Measurements from ENCODE around the gene TMEM163. TPM values are rescaled to one million over a fixed set of nuclear protein-coding genes. Genes with fewer than 3 reads are reported as not detected.

Gene TMEM163
- total RNA-seq, 2 donors from 2014 or later = 0.14 to 2.5 TPM

DNA sequence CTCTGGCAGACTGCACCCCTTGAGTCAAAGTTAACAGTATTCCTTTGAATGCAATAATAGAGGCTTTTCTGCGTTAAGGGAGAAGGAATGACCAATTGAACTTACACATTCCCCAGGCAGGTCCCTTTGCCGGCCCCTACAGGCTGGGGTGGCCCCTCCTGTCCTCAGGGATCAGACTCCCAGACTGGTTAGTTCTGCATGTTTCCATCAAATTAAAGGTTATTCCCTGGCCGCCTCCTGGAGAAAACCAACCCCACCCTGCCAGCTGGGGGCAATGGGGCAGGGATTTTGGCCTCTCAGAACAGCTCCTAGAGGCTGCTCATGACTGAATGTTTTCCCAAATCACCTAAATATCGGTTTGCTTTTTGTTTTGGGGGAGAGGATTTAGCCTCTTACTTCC lies 265.3 kb downstream of the TMEM163 start:
- no peaks in the 10 kb centered on the region for H3K27me3 ChIP-seq (replicated peaks; ENCODE audit: insufficient read depth)
- H3K27ac ChIP-seq = no peak overlapping the region
- H3K9me3 ChIP-seq = no peaks in the 10 kb centered on the region
- no peak overlapping the region for H3K4me3 ChIP-seq
- DNase-seq (ENCODE audit: low spot score) = no peak
- TF ChIP-seq, protein P1, sequence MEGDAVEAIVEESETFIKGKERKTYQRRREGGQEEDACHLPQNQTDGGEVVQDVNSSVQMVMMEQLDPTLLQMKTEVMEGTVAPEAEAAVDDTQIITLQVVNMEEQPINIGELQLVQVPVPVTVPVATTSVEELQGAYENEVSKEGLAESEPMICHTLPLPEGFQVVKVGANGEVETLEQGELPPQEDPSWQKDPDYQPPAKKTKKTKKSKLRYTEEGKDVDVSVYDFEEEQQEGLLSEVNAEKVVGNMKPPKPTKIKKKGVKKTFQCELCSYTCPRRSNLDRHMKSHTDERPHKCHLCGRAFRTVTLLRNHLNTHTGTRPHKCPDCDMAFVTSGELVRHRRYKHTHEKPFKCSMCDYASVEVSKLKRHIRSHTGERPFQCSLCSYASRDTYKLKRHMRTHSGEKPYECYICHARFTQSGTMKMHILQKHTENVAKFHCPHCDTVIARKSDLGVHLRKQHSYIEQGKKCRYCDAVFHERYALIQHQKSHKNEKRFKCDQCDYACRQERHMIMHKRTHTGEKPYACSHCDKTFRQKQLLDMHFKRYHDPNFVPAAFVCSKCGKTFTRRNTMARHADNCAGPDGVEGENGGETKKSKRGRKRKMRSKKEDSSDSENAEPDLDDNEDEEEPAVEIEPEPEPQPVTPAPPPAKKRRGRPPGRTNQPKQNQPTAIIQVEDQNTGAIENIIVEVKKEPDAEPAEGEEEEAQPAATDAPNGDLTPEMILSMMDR (IDR thresholded peaks at IDR 0.05) = no peak
- no peaks in the 10 kb centered on the region for H3K4me1 ChIP-seq (ENCODE audit: control insufficient read depth in 1 of 2, low read depth in 2 of 2)
- peaks cover 3% of the 10 kb centered on the region for H3K36me3 ChIP-seq
- ATAC-seq (ENCODE audit: insufficient number of reproducible peaks, low FRiP score, low read depth) = no peak

DNA sequence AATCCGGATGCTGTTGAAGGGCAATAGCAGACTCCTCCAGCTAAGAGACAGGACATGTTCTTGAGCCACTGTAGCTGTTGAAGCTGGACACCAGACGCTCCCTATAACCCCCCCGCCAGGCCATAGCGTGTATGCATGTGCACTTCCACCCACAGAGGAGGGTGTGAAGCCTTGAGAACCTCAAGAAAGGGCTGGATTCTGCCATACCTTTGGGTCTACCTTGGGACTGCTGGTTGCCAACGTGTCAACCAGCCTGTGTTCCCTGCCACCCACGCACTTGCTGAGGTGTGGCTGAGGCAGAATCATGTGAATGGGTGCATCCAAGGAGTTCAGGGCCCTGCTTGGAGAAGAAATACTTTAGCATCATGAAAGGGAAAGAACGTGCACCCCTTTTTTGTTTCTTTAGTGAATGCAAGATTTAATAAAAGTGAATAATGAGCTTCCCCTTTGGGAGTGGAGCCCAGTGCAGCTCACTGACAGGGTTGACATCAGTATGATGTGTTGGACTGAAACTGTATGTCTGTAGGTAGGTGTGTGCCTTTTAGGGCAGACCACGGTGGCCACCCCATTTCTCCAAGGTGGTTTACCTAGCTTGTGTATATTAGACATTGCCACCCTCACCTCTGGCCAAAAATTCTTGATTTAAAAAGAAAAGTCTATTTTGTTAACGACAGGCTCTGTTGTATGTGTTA lies 266.6 kb downstream of the TMEM163 start:
- Histone ChIP-seq H3K4me1 (ENCODE audit: control insufficient read depth in 1 of 2, low read depth in 2 of 2) (no peaks in the 10 kb centered on the region), H3K27me3 (replicated peaks; ENCODE audit: insufficient read depth) (no peaks in the 10 kb centered on the region), H3K27ac (no peak overlapping the region), H3K9me3 (no peaks in the 10 kb centered on the region), H3K4me3 (no peak overlapping the region), H3K36me3 (peaks cover 13% of the 10 kb centered on the region)
- ATAC-seq (ENCODE audit: insufficient number of reproducible peaks, low FRiP score, low read depth) = no peak
- no peak for DNase-seq (ENCODE audit: low spot score)
- TF ChIP-seq, protein P1 (IDR thresholded peaks at IDR 0.05) = no peak

DNA sequence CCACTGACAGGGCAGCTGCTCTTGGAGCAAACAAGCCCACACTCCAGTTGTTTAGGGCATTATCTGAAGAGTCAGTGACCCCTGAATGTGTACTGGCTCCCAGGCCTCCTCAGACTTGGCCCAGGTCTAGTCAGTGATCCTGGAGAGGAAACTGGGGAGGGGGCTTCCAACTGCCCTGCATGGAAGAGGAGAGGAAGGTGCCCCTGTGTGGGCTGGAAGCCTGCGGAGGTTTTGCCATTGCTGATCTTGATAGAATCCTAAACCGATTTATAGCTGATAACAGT lies 267.5 kb downstream of the TMEM163 start:
- no peaks in the 10 kb centered on the region for H3K9me3 ChIP-seq
- no peak overlapping the region for H3K4me3 ChIP-seq
- peaks cover 15% of the 10 kb centered on the region for H3K36me3 ChIP-seq
- DNase-seq (ENCODE audit: low spot score) = no peak
- H3K4me1 ChIP-seq (ENCODE audit: control insufficient read depth in 1 of 2, low read depth in 2 of 2) = no peaks in the 10 kb centered on the region
- ATAC-seq (ENCODE audit: insufficient number of reproducible peaks, low FRiP score, low read depth) = no peak
- TF ChIP-seq, protein P1 (IDR thresholded peaks at IDR 0.05) = no peak
- H3K27ac ChIP-seq = no peak overlapping the region
- no peaks in the 10 kb centered on the region for H3K27me3 ChIP-seq (replicated peaks; ENCODE audit: insufficient read depth)

DNA sequence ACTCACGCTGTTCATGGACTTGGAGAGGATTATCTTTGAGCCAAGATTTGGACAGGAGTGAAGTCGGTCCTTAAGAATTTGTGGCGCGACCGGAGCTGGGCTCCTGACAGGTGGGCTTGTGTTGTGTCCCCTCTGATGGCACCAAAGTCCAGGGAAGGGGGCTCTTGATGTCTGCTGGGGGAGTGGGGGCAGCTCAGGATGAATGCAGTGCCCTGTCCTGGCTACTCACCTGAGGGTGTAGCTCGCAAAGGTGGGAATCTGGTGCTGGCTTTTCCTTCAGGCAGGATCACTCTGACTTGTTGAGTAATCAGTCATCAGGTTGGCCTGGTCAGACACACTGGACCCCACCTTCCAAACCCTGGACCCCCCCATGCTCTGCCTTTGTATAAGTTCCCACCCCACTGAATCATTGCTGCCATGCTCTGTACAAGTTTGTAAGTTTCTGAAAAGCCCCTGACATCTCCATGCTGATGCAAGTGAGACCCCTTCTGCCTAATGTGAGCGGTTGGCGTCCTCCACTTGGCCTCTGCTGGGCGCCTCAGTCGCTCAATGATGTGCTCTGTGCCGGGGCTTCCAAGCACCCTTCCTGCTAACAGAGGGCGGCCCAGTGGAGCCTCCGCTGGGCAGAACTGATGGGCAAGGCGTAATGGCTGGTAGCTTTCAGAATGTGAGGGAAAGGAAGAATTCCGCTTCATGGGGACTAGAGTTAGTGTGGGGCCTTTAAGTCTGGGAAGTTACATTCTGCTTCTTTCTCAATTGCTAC lies 268.9 kb downstream of the TMEM163 start:
- no peak for DNase-seq (ENCODE audit: low spot score)
- Histone ChIP-seq H3K9me3 (no peaks in the 10 kb centered on the region), H3K4me1 (ENCODE audit: control insufficient read depth in 1 of 2, low read depth in 2 of 2) (no peaks in the 10 kb centered on the region), H3K4me3 (no peak overlapping the region), H3K27me3 (replicated peaks; ENCODE audit: insufficient read depth) (no peaks in the 10 kb centered on the region), H3K27ac (no peak overlapping the region), H3K36me3 (peaks cover 15% of the 10 kb centered on the region)
- TF ChIP-seq, protein P1 (IDR thresholded peaks at IDR 0.05) = no peak
- ATAC-seq (ENCODE audit: insufficient number of reproducible peaks, low FRiP score, low read depth) = no peak

DNA sequence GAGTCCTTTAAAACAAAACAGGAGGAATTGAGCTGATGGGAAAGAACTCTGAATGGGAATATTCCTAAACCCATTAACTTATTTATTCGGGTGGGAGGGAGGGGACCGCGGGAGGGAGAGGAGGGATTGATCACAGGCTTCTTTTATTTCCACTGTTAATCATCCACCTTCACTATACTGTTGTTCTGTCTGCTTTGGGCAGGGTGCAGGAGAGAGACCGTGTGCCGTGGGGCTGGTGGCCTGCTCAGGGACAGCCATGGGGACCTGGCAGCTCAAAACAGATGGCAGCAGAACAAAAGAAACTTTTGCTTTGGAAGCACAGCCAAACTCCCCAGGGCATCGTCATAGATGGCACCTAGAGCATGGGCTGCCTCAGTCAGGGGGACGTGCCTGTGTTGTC lies 269.6 kb downstream of the TMEM163 start:
- TF ChIP-seq, protein P1 (IDR thresholded peaks at IDR 0.05) = no peak
- Histone ChIP-seq H3K9me3 (no peaks in the 10 kb centered on the region), H3K4me3 (no peak overlapping the region), H3K27me3 (replicated peaks; ENCODE audit: insufficient read depth) (no peaks in the 10 kb centered on the region), H3K4me1 (ENCODE audit: control insufficient read depth in 1 of 2, low read depth in 2 of 2) (no peaks in the 10 kb centered on the region), H3K27ac (no peak overlapping the region), H3K36me3 (peaks cover 15% of the 10 kb centered on the region)
- ATAC-seq (ENCODE audit: insufficient number of reproducible peaks, low FRiP score, low read depth) (no peak), DNase-seq (ENCODE audit: low spot score) (no peak)

Data from thoracic aorta (tissue), 2 donors.